ENCODE data around the gene WDR7. TPM values are rescaled to one million over a fixed set of nuclear protein-coding genes. Genes with fewer than 3 reads are reported as not detected.

WDR7 gene
- total and polyA plus RNA-seq, 2 experiments from 2014 or later = 7.0 to 14.8 TPM

DNA sequence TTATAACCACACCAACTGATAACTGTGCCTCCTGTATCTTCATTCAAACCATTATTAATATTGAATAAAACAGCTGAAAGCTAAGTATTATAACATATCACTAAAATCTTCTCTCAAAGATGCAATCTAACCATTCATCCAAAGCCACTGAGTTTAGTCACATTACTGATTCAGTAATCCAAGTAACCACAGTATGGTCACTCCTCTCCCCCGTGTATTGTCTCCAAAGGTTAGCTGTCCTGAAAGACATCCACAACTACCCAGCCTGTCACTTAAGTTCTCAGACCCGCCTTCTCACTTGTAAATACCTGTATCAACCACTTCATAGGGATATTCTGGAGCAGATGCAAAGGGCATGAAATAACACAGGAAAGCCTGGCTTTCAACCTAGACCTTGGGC, 282.3 kb downstream of the WDR7 start:
- H3K4me3 Mint-ChIP-seq = no peak overlapping the region
- no peak overlapping the region for H3K27ac Mint-ChIP-seq
- ATAC-seq (no peak), DNase-seq (ENCODE audit: low spot score) (no peak)
- Histone ChIP-seq H3K27ac (ENCODE audit: low read depth) (no peak overlapping the region), H3K9me2 (ENCODE audit: insufficient read depth) (no peaks in the 10 kb centered on the region), H3K36me3 (ENCODE audit: insufficient read depth) (no peaks in the 10 kb centered on the region), H3K27me3 (ENCODE audit: insufficient read depth) (no peaks in the 10 kb centered on the region), H3F3A (replicated peaks; ENCODE audit: low read depth) (no peaks in the 10 kb centered on the region), H2AFZ (no peak overlapping the region), H3K4me3 (no peak overlapping the region), H3K79me2 (replicated peaks; ENCODE audit: insufficient read depth) (no peaks in the 10 kb centered on the region), H3K4me2 (no peak overlapping the region), H4K20me1 (replicated peaks; ENCODE audit: insufficient read depth) (no peaks in the 10 kb centered on the region), H3K4me1 (ENCODE audit: insufficient read depth) (no peaks in the 10 kb centered on the region)
- no peaks in the 10 kb centered on the region for H3K36me3 Mint-ChIP-seq (ENCODE audit: low read depth)
- no peak for TF ChIP-seq EZH2 (IDR thresholded peaks at IDR 0.05; ENCODE audit: low read depth, unreplicated experiment)
- TF ChIP-seq JUNB (IDR thresholded peaks at IDR 0.05; ENCODE audit: unreplicated experiment) = no peak
- no peak for TF ChIP-seq NANOG (IDR thresholded peaks at IDR 0.05; ENCODE audit: borderline replicate concordance)
- TF ChIP-seq POLR2AphosphoS5 (IDR thresholded peaks at IDR 0.05; ENCODE audit: low read depth) = no peak
- no peak for TF ChIP-seq CREB1 (CRISPR knock-in tag; IDR thresholded peaks at IDR 0.05; ENCODE audit: low read depth)
- TF ChIP-seq ZNF114 (CRISPR knock-in tag; IDR thresholded peaks at IDR 0.05) = no peak
- TF ChIP-seq, protein P1, sequence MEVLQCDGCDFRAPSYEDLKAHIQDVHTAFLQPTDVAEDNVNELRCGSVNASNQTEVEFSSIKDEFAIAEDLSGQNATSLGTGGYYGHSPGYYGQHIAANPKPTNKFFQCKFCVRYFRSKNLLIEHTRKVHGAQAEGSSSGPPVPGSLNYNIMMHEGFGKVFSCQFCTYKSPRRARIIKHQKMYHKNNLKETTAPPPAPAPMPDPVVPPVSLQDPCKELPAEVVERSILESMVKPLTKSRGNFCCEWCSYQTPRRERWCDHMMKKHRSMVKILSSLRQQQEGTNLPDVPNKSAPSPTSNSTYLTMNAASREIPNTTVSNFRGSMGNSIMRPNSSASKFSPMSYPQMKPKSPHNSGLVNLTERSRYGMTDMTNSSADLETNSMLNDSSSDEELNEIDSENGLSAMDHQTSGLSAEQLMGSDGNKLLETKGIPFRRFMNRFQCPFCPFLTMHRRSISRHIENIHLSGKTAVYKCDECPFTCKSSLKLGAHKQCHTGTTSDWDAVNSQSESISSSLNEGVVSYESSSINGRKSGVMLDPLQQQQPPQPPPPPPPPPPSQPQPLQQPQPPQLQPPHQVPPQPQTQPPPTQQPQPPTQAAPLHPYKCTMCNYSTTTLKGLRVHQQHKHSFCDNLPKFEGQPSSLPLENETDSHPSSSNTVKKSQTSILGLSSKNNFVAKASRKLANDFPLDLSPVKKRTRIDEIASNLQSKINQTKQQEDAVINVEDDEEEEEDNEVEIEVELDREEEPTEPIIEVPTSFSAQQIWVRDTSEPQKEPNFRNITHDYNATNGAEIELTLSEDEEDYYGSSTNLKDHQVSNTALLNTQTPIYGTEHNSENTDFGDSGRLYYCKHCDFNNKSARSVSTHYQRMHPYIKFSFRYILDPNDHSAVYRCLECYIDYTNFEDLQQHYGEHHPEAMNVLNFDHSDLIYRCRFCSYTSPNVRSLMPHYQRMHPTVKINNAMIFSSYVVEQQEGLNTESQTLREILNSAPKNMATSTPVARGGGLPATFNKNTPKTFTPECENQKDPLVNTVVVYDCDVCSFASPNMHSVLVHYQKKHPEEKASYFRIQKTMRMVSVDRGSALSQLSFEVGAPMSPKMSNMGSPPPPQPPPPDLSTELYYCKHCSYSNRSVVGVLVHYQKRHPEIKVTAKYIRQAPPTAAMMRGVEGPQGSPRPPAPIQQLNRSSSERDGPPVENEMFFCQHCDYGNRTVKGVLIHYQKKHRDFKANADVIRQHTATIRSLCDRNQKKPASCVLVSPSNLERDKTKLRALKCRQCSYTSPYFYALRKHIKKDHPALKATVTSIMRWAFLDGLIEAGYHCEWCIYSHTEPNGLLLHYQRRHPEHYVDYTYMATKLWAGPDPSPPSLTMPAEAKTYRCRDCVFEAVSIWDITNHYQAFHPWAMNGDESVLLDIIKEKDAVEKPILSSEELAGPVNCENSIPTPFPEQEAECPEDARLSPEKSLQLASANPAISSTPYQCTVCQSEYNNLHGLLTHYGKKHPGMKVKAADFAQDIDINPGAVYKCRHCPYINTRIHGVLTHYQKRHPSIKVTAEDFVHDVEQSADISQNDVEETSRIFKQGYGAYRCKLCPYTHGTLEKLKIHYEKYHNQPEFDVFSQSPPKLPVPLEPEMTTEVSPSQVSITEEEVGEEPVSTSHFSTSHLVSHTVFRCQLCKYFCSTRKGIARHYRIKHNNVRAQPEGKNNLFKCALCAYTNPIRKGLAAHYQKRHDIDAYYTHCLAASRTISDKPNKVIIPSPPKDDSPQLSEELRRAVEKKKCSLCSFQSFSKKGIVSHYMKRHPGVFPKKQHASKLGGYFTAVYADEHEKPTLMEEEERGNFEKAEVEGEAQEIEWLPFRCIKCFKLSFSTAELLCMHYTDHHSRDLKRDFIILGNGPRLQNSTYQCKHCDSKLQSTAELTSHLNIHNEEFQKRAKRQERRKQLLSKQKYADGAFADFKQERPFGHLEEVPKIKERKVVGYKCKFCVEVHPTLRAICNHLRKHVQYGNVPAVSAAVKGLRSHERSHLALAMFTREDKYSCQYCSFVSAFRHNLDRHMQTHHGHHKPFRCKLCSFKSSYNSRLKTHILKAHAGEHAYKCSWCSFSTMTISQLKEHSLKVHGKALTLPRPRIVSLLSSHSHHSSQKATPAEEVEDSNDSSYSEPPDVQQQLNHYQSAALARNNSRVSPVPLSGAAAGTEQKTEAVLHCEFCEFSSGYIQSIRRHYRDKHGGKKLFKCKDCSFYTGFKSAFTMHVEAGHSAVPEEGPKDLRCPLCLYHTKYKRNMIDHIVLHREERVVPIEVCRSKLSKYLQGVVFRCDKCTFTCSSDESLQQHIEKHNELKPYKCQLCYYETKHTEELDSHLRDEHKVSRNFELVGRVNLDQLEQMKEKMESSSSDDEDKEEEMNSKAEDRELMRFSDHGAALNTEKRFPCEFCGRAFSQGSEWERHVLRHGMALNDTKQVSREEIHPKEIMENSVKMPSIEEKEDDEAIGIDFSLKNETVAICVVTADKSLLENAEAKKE (CRISPR knock-in tag; IDR thresholded peaks at IDR 0.05) = no peak
- no peak for TF ChIP-seq EZH2phosphoT487 (IDR thresholded peaks at IDR 0.05; ENCODE audit: unreplicated experiment)
- no peak for TF ChIP-seq STAT1 (IDR thresholded peaks at IDR 0.05; ENCODE audit: unreplicated experiment)
- no peak for TF ChIP-seq ZNF331 (CRISPR knock-in tag; IDR thresholded peaks at IDR 0.05; ENCODE audit: low read depth)
- TF ChIP-seq REST (IDR thresholded peaks at IDR 0.05; ENCODE audit: unreplicated experiment) = no peak
- TF ChIP-seq, protein P2, sequence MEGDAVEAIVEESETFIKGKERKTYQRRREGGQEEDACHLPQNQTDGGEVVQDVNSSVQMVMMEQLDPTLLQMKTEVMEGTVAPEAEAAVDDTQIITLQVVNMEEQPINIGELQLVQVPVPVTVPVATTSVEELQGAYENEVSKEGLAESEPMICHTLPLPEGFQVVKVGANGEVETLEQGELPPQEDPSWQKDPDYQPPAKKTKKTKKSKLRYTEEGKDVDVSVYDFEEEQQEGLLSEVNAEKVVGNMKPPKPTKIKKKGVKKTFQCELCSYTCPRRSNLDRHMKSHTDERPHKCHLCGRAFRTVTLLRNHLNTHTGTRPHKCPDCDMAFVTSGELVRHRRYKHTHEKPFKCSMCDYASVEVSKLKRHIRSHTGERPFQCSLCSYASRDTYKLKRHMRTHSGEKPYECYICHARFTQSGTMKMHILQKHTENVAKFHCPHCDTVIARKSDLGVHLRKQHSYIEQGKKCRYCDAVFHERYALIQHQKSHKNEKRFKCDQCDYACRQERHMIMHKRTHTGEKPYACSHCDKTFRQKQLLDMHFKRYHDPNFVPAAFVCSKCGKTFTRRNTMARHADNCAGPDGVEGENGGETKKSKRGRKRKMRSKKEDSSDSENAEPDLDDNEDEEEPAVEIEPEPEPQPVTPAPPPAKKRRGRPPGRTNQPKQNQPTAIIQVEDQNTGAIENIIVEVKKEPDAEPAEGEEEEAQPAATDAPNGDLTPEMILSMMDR (conservative IDR thresholded peaks at IDR 0.05; ENCODE audit: low read depth in 2 of 2) = no peak
- TF ChIP-seq, protein P3, sequence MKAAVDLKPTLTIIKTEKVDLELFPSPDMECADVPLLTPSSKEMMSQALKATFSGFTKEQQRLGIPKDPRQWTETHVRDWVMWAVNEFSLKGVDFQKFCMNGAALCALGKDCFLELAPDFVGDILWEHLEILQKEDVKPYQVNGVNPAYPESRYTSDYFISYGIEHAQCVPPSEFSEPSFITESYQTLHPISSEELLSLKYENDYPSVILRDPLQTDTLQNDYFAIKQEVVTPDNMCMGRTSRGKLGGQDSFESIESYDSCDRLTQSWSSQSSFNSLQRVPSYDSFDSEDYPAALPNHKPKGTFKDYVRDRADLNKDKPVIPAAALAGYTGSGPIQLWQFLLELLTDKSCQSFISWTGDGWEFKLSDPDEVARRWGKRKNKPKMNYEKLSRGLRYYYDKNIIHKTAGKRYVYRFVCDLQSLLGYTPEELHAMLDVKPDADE (IDR thresholded peaks at IDR 0.05) = no peak
- no peaks in the 10 kb centered on the region for H3K9me3 Mint-ChIP-seq
- H3K4me1 Mint-ChIP-seq = peaks cover 6% of the 10 kb centered on the region; the same call in 2 of the 3 replicates
- no peaks in the 10 kb centered on the region for H3K27me3 Mint-ChIP-seq (ENCODE audit: insufficient read depth, low read depth, poor library complexity)
